Activated CD4-positive, alpha-beta T cell treated with anti-CD3 and anti-CD28 coated beads, Interleukin-2, amount 50 U/mL, for 4 hours (primary cell): Measurements from ENCODE around the gene TBX15.
"Not testable (repeated sequence)": the region's sequence is repeated elsewhere in the genome, so short reads cannot be mapped to it uniquely, and the experiment has no call there.

Experiments
- DNase-seq, 2 experiments: peaks; one replicate each; pipeline ENCODE4 v3.0.0-alpha.2; 2020

Gene TBX15

DNA sequence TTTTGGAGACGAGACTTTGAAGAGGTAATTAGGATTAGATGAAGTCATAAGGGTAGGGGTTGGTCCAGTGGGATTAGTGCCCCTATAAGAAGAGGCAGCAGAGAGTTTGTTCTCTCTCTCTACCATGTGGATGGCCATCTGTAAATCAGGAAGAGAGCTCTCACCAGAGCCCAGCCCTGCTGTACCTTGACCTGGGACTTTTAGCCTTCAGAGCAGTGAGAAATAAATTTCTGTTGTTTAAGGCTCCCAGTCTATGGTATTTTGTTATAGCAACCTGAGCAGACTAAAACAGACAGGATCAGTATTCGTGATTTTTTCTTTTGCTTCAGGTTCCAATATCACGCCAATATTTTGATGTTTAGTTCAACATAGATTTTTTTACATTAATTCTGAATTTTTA is 30.0 kb downstream of the TBX15 start:
- DNase-seq: no peak

DNA sequence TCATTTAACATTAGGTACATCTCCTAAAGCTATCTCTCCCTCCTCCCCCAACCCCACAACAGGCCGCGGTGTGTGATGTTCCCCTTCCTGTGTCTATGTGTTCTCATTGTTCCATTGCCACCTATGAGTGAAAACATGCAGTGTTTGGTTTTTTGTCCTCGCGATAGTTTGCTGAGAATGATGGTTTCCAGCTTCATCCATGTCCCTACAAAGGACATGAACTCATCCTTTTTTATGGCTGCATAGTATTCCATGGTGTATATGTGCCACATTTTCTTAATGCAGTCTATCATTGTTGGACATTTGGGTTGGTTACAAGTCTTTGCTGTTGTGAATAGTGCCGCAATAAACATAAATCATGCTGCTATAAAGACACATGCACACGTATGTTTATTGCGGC is 30.6 kb downstream of the TBX15 start:
- DNase-seq: not testable (repeated sequence)

- DNase-seq: no peak
Observed at GRCh38 chr1:118954301-118954905, 33.7 kb downstream of the TBX15 start.

DNA sequence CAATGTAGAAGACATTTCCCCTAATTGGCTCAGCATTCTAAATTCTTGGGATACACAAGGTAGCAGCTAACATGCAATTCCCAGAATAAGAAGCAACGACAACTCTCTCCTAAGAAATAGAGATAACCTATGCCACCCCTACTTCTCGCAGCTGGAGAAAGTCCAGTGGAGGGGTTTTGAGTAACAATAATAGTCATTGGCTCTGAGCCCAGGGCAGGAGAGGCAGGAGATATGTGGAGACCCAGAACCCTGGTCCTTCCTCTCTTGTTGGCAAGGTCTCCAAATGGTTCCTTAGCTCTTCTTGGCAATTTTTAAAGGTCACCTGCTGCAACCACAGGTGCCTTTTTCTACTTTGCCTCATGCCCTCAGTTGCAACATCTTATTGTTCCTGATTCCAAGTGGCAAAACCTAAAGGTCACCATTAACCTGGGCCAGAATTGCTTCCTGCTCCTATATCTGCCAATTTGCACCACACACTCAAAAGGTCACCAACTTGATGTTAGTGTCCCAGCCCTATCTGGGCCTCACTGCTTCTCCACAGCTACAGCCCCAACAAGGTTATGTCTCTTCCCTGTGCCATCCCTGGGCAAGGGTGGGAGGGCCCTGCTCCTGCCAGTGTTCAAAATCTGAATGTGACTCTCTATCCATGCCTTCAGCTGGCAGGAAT is 36.7 kb downstream of the TBX15 start:
- no peak for DNase-seq

DNA sequence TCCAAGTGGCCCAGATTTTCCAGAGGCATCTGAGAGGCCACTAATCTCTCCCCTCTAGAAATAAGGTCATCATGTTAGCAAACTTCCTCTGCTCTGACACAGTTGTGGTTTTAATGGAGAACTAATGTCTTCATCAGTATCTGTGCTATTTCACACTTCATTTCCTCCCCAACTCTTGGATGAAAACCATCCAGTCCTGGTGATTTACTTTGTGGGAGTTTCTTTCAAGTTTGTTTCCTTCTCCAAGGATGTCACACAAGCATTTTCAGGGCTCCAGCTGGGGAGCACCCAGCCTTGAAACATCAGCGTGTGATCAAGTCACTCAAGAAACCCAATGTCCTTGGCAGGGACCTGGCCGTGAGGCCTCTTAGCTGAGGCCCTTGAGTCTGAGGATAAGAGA is 38.8 kb downstream of the TBX15 start:
- no peak for DNase-seq

GRCh38 chr1:118948846-118949245 is 39.3 kb downstream of the TBX15 start:
- no peak for DNase-seq

DNA sequence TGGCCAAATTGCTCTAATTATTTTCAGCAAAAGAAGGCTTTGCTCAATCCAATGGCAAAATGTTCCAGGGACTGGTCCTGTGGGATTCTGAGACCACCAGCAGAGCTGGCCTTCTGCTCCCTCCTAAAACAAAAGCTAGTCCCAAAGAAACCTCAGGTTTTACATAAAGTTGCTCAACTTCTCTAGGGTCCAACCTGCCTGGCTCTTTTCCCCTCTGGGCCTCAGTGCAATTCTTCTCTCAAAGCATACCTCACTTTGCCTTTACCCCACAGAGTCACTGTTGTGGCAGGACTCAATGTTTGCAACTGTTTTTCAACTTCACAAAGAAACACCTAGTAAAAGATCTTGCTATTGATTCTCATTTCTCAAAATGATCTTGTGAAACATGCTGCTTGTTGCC is 39.8 kb downstream of the TBX15 start:
- DNase-seq: no peak

GRCh38 chr1:118947790-118948189 is 40.4 kb downstream of the TBX15 start:
- no peak for DNase-seq

- no peak for DNase-seq
Observed at GRCh38 chr1:118947003-118947765, 41.0 kb downstream of the TBX15 start.

DNA sequence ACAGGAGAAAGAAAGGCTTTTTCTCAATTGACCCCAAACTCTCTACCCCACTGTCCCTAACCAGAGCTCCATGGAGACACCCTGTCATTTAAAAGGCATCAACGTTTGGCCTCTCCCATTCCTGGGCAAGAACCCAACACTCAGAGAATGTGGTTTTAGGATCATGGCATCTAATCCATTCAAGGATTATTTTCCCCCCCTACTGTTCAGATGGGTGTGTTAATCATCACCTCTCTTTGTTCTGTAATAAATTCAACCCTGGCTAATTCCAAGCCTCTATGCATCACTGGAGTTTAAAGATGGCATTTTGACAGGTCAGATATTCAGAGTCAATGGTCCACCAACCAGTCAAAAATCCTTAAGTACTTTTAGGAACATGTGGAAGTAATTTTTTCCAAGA is 42.7 kb downstream of the TBX15 start:
- DNase-seq: no peak

DNA sequence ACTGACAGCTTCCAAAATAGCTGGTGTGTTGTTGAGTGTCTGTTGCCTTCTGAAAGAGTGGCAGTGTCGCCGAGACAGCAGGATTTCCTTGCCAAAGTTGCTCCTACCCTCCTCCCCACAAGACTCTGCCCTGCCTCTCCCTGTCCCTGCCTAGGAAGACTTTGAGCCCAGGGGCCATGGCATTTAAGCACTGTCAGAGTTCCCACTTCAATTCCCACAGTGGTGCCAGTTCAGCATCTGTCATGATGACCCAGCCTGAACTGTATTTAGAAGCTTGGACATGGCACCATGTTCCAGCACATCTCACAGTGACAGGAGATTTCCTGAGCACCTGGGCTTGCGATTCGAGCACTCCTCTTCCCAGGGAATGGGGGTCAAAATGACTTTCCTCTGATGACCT is 43.6 kb downstream of the TBX15 start:
- DNase-seq: no peak

DNA sequence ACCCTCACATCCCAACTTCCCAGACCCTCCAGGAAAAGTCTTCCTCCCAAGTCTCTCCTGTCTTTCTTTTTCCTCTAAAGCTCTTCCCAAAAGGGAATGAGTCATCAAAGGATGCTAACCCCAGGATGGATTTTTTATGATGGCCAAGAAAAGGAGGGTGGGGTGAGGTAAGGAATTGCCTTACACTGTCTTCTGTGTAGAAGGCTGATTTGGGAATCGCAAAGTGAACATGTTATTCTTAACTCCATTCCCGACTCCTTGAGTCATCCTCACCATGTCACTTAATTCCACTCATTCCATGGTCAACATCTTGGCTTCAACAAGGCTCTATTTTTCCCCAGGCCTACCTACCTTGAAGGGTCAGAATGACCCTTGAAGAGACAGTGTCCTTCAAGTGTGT is 44.0 kb downstream of the TBX15 start:
- DNase-seq: no peak

GRCh38 chr1:118940957-118941356 is 47.2 kb downstream of the TBX15 start:
- DNase-seq: no peak

- DNase-seq: no peak
Observed at GRCh38 chr1:118937413-118938072, 50.6 kb downstream of the TBX15 start.

DNA sequence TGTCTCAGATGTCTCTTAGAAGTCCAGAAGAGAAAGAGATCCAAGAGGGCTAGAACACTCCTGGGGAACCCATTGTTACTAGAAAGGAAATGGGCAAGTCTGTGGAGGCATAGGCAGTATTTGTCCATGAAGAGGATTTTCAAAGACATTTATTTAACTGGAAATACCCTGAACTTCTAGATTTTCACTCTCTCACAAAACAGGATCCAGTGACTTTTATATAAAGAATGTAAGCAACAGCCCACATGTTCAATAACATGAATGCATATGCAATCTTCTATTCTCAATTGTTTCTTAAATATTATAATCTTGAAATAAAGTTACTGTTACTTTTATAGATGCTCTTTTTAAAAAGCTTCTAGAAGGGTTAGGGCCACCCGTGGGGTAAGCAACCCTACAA is 53.4 kb downstream of the TBX15 start:
- no peak for DNase-seq

DNA sequence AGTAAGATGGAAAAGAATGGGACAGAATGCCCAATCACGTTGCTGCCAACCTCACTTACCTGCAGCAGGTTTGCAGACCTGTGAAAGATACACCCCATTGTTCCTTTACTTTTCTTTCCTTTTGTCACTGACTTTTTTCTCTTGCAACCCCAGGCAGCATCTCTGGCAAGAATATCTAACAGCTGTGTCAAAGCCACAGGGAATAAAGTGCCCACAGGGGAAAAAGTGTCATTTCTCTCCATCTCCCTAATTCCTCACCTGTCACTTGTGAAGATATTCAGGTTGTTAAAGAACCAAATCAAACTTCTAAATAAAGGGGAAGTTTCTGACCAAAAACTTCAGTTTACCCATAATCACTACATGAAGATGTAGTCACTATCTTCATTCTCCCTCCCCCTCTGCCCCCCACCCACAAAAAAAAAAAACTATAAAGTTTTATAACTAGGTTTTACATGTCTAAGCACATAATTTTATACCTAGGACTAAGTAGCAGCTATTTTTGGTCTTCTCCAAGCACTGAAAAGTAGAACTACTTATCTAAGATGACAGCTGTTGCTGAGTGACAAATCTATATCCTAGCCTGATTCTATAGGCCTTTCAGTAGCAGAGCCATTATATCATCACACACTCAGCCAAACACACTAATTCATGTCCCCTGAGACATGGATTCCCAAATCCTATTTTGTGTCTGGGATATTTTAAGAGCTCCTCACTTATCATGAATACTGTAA is 54.9 kb downstream of the TBX15 start:
- DNase-seq: no peak

DNA sequence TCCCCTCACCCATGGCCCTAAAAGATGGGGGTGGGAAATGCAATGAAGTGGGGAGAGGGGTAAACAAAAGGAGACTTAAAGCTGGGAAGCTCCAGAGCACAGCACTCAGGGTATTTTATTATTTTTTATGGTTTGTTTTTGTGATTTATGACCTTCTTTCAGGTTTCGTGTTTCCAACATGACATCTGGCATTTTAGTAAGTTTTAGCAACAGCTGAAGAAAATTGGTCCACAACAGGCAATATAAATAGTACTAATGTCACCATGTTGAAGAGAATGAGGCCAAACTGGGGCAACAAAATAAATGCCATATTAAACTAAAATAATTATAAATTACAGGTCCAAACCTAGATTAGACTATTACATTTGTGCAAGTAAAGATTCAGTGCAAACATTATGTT is 56.3 kb downstream of the TBX15 start:
- no peak for DNase-seq

- no peak for DNase-seq
Observed at GRCh38 chr1:118928739-118929554, 59.2 kb downstream of the TBX15 start.

DNA sequence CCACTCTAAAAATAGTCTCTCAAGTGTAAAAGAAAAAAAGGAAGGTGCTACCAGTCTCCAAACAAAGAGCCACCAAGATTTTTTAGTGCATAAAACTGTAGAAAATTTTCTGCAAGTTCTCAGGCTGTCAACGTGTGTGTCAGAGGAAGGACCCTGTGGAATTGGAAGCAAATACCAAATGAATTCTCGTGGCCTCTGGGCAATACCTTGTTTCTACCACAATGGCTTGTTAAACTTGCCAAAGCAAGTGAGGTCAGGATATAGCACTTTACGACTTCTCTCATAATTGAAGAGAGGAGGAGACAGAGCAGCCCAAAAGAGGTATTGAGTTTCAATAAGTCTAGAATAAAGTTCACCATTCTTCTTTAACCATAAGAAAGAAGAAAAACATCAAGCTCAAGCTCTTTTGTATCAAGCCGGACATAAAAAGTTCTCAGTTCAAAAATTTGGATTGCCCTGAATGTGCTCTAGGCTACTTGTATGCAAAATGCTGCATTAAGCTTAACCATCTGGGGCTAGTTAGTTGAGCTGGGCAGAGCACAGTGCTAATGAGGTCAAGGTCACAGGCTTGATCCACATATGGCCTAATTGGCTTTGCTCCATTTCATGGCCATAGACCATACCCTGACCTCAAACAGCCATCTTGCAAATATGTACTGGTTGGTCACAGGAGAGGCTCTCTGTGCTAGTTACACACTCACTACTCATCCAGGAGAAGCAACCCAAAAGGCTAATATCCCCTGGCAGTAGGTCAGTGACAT is 60.5 kb downstream of the TBX15 start:
- no peak for DNase-seq

DNA sequence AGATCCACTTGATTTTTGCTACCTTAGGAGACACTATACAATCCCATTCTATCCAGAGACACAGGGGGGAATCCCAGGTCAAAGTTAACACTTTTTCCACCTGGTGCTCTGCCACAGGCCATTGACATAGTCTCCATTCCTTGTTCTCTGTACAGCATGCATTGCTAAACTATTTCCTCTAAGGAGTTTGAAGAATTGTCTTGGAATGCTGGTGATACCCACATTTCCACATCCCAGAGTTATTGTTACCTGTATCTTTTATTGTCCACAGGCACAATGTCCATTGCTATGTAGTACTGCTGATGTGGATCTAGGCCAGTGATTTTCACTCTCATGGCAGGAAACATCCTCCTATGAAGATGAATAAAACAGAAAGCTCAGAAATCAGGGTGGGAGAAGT is 61.9 kb downstream of the TBX15 start:
- DNase-seq: no peak

DNA sequence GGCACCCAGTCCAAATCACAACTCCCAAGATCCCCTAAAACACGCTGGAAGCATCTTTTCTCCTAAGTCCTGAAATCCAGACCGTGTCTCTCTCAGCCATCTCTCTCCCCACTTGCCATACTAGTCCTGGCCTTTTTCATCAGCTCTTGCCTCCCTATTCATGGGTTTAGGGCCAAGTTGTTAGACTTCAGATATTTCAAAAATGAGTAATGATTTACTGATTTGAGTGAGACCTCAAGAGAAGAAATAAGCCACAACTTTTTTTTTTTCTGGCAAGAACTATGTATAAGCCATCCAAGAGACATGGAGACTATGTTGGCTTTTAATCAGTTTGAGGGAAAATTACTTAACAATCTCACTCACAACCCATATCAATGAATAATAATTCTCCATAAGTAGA is 62.5 kb downstream of the TBX15 start:
- DNase-seq: no peak
